ENCODE measurements around the gene DCLRE1A.
A peak's percentile ranks its signal among the peaks of the same experiment; 100 is the strongest.

The DCLRE1A gene

GRCh38 chr10:113802997-113803396 is 50.9 kb downstream of the DCLRE1A start:
- 25% methylated on average over 3 of the region's 4 CpGs for WGBS (ENCODE audit: insufficient coverage)
- H3K27me3 ChIP-seq (replicated peaks in 2 of 5; ENCODE audit: control insufficient read depth in 4 of 5, insufficient read depth in 5 of 5, low read length in 4 of 5), result peaks cover 0 to 2% (median 0%) of the 10 kb centered on the region in 5 experiments
- DNase-seq, result peak; percentile 35 to 82 (median 66)
- no peaks in the 10 kb centered on the region for H3K36me3 ChIP-seq (ENCODE audit: control insufficient read depth in 4 of 4, insufficient read depth in 4 of 4, low read length in 3 of 4)
- peaks cover 0 to 14% (median 6%) of the 10 kb centered on the region in 4 experiments for H3K4me1 ChIP-seq (ENCODE audit: control extremely low read depth in 1 of 4, control insufficient read depth in 4 of 4, insufficient read depth in 4 of 4, low read length in 3 of 4)
- no peak overlapping the region for H3K4me3 ChIP-seq (ENCODE audit: control insufficient read depth in 1 of 7, extremely low read depth in 1 of 7, insufficient read depth in 4 of 7, low read depth in 2 of 7, low read length in 6 of 7)
- CTCF ChIA-PET, result interaction anchor here (1.0 to 4.1 kb wide), 6 partner anchors 9 to 299 kb away, joined by 3 to 32 read pairs (median 5); no protein-coding TSS in a partner anchor
- no peak overlapping the region for H3K27ac ChIP-seq (ENCODE audit: insufficient read depth in 1 of 2, low read depth in 1 of 2, low read length in 2 of 2, poor library complexity in 1 of 2, severe bottlenecking in 2 of 2)
- POLR2A ChIA-PET, result no interaction called here
- no peaks in the 10 kb centered on the region for H3K9me3 ChIP-seq (ENCODE audit: control extremely low read depth in 1 of 5, control insufficient read depth in 4 of 5, insufficient read depth in 2 of 5, low read depth in 1 of 5, low read length in 4 of 5)

- CTCF ChIA-PET, result interaction anchor here (0.9 to 4.1 kb wide), 8 partner anchors 11 to 301 kb away, joined by 3 to 32 read pairs (median 4); no protein-coding TSS in a partner anchor
- Histone ChIP-seq H3K27me3 (replicated peaks in 2 of 5; ENCODE audit: control insufficient read depth in 4 of 5, insufficient read depth in 5 of 5, low read length in 4 of 5) (peaks cover 0 to 4% (median 0%) of the 10 kb centered on the region in 5 experiments), H3K9me3 (ENCODE audit: control extremely low read depth in 1 of 5, control insufficient read depth in 4 of 5, insufficient read depth in 2 of 5, low read depth in 1 of 5, low read length in 4 of 5) (no peaks in the 10 kb centered on the region), H3K36me3 (ENCODE audit: control insufficient read depth in 4 of 4, insufficient read depth in 4 of 4, low read length in 3 of 4) (no peaks in the 10 kb centered on the region), H3K27ac (ENCODE audit: insufficient read depth in 1 of 2, low read depth in 1 of 2, low read length in 2 of 2, poor library complexity in 1 of 2, severe bottlenecking in 2 of 2) (no peak overlapping the region), H3K4me3 (ENCODE audit: control insufficient read depth in 1 of 7, extremely low read depth in 1 of 7, insufficient read depth in 4 of 7, low read depth in 2 of 7, low read length in 6 of 7) (no peak overlapping the region), H3K4me1 (ENCODE audit: control extremely low read depth in 1 of 4, control insufficient read depth in 4 of 4, insufficient read depth in 4 of 4, low read length in 3 of 4) (peaks cover 0 to 14% (median 6%) of the 10 kb centered on the region in 4 experiments)
- DNase-seq, result no peak
- POLR2A ChIA-PET, result no interaction called here
- 100% methylated on average over 4 of the region's 6 CpGs for WGBS (ENCODE audit: insufficient coverage)
Observed at GRCh38 chr10:113801569-113801968, 52.3 kb downstream of the DCLRE1A start.

DNA sequence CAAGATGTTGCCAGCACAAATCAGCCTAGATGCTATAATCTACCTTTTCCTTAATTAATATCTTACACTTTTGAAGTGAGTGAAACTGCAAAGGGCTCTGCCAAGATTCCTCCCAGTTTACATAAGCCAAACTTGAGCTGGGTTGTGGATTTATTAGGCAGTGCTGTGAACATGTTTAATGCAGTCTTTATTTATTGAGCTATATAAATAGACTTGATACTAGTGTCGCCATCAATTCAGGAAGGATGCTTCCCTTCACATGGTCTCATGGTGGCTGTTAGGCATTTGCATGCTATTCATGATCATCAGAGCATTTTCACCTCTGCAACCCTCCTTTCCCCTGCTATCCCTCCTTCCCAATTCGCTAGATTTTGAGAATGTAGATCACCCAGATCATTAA is 62.2 kb downstream of the DCLRE1A start:
- CTCF ChIA-PET, result interaction anchor here (0.9 to 1.4 kb wide), 4 partner anchors 8 to 313 kb away, joined by 3 to 4 read pairs (median 3); no protein-coding TSS in a partner anchor
- Histone ChIP-seq H3K9me3 (ENCODE audit: control extremely low read depth in 1 of 5, control insufficient read depth in 4 of 5, insufficient read depth in 2 of 5, low read depth in 1 of 5, low read length in 4 of 5) (no peaks in the 10 kb centered on the region), H3K36me3 (ENCODE audit: control insufficient read depth in 4 of 4, insufficient read depth in 4 of 4, low read length in 3 of 4) (no peaks in the 10 kb centered on the region), H3K27ac (ENCODE audit: insufficient read depth in 1 of 2, low read depth in 1 of 2, low read length in 2 of 2, poor library complexity in 1 of 2, severe bottlenecking in 2 of 2) (no peak overlapping the region), H3K27me3 (replicated peaks in 2 of 5; ENCODE audit: control insufficient read depth in 4 of 5, insufficient read depth in 5 of 5, low read length in 4 of 5) (no peaks in the 10 kb centered on the region), H3K4me1 (ENCODE audit: control extremely low read depth in 1 of 4, control insufficient read depth in 4 of 4, insufficient read depth in 4 of 4, low read length in 3 of 4) (no peaks in the 10 kb centered on the region), H3K4me3 (ENCODE audit: control insufficient read depth in 1 of 7, extremely low read depth in 1 of 7, insufficient read depth in 4 of 7, low read depth in 2 of 7, low read length in 6 of 7) (no peak overlapping the region)
- DNase-seq, result no peak
- WGBS (ENCODE audit: insufficient coverage), result 100% methylated on average over 1 of the region's 2 CpGs
- POLR2A ChIA-PET, result no interaction called here

- WGBS (ENCODE audit: insufficient coverage), result 75% methylated on average over 6 of the region's 9 CpGs
- no peak overlapping the region for H3K27ac ChIP-seq (ENCODE audit: insufficient read depth in 1 of 2, low read depth in 1 of 2, low read length in 2 of 2, poor library complexity in 1 of 2, severe bottlenecking in 2 of 2)
- DNase-seq, result peak; percentile 52 to 79 (median 75)
- ChIA-PET CTCF (interaction anchor here (1.3 to 1.5 kb wide), 2 partner anchors 11 kb away, joined by 3 to 5 read pairs; no protein-coding TSS in a partner anchor), POLR2A (no interaction called here)
- no peaks in the 10 kb centered on the region for H3K36me3 ChIP-seq (ENCODE audit: control insufficient read depth in 4 of 4, insufficient read depth in 4 of 4, low read length in 3 of 4)
- no peak overlapping the region for H3K4me3 ChIP-seq (ENCODE audit: control insufficient read depth in 1 of 7, extremely low read depth in 1 of 7, insufficient read depth in 4 of 7, low read depth in 2 of 7, low read length in 6 of 7)
- H3K9me3 ChIP-seq (ENCODE audit: control extremely low read depth in 1 of 5, control insufficient read depth in 4 of 5, insufficient read depth in 2 of 5, low read depth in 1 of 5, low read length in 4 of 5), result no peaks in the 10 kb centered on the region
- H3K4me1 ChIP-seq (ENCODE audit: control extremely low read depth in 1 of 4, control insufficient read depth in 4 of 4, insufficient read depth in 4 of 4, low read length in 3 of 4), result no peaks in the 10 kb centered on the region
- no peaks in the 10 kb centered on the region for H3K27me3 ChIP-seq (replicated peaks in 2 of 5; ENCODE audit: control insufficient read depth in 4 of 5, insufficient read depth in 5 of 5, low read length in 4 of 5)
Observed at GRCh38 chr10:113788604-113789083, 65.2 kb downstream of the DCLRE1A start.
